Measurements from ENCODE around the gene FAM3A. TPM values are rescaled to one million over a fixed set of nuclear protein-coding genes. Genes with fewer than 3 reads are reported as not detected.

FAM3A gene
- total and polyA plus RNA-seq, 2 of the 8 experiments (the other 6 are each of a cell fraction or from before 2014, with no cell fraction given), result 16.2 to 18.6 TPM

DNA sequence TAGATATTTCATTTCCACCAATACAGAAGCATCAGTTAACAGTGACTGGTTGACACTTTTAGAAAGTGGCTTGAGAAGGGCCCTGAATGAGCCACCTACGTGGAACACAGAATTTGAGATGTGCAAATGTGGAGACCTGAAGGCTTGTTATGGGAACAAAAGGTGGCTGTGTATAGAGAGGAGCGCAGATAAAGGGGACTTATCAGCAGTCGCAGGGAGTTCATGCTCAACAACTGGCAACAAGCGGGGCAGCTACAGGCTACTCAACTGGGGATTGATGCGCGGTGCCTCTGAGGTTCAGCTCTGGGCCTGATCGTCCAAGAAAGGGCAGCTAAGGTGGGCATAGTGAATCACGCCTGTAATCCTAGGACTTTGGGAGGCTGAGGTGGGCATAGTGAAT lies 3.4 kb upstream of the FAM3A start:
- H3K23ac ChIP-seq (ENCODE audit: insufficient read length), result no peak overlapping the region
- no peaks in the 10 kb centered on the region for H3K79me2 ChIP-seq (ENCODE audit: control insufficient read depth in 1 of 2, insufficient read depth in 2 of 2, low read length in 2 of 2)
- no peak overlapping the region for H4K5ac ChIP-seq (ENCODE audit: insufficient read length, low read depth, low read length)
- H3K27me3 ChIP-seq (replicated peaks in 1 of 4; ENCODE audit: control insufficient read depth in 3 of 4, extremely low read depth in 1 of 4, insufficient read depth in 3 of 4, low read length in 3 of 4), result peaks cover 0 to 5% (median 0%) of the 10 kb centered on the region in 4 experiments; a peak in 3 of 7 replicates
- H3K23me2 ChIP-seq (ENCODE audit: low read depth, low read length), result peaks cover 9% of the 10 kb centered on the region
- H3K18ac ChIP-seq (ENCODE audit: extremely low read depth, low read length), result no peak overlapping the region
- no peak overlapping the region for H2AFZ ChIP-seq (ENCODE audit: low read length)
- H3K36me3 ChIP-seq (ENCODE audit: control insufficient read depth in 2 of 4, insufficient read depth in 4 of 4, low read length in 3 of 4), result no peaks in the 10 kb centered on the region
- POLR2A ChIA-PET (ENCODE audit: partially characterized antibody), result interaction anchor here (1.0 kb wide), 1 partner anchor 122 kb away, joined by 3 read pairs; no protein-coding TSS in a partner anchor
- 91% methylated on average over 6 of the region's 8 CpGs; no CpG with 5 or more reads in 1 of the 2 experiments for WGBS, 2 experiments (ENCODE audit: extremely low coverage in 1 of 2, insufficient coverage in 1 of 2, insufficient read length in 1 of 2, insufficient replicate concordance in 2 of 2, low coverage in 1 of 2, low lambda C conversion rate in 2 of 2, missing lambda C conversion rate in 1 of 2)
- no peak overlapping the region for H3K56ac ChIP-seq (replicated peaks; ENCODE audit: insufficient read length, low read depth, low read length)
- no peak for FAIRE-seq
- H3K4me1 ChIP-seq (replicated peaks in 1 of 4; ENCODE audit: control insufficient read depth in 3 of 4, insufficient read depth in 4 of 4, low read length in 3 of 4), result peaks cover 1 to 10% (median 7%) of the 10 kb centered on the region in 4 experiments; a peak in 6 of 7 replicates
- H3K9me3 ChIP-seq (ENCODE audit: insufficient read depth in 2 of 2, low read depth in 1 of 2, low read length in 1 of 2), result no peaks in the 10 kb centered on the region
- no peak overlapping the region for H3K9ac ChIP-seq (replicated peaks in 1 of 4; ENCODE audit: extremely low read depth in 1 of 4, low read depth in 3 of 4, low read length in 3 of 4)
- no peak overlapping the region for H2BK20ac ChIP-seq (ENCODE audit: low read length)
- H2BK5ac ChIP-seq (ENCODE audit: low read depth, low read length), result no peak overlapping the region
- no peak overlapping the region for H3K4me2 ChIP-seq (ENCODE audit: insufficient read depth in 1 of 2, low read depth in 2 of 2, low read length in 2 of 2)
- no peaks in the 10 kb centered on the region for H3K79me1 ChIP-seq (ENCODE audit: low read depth, low read length)
- TF ChIP-seq, protein P1, sequence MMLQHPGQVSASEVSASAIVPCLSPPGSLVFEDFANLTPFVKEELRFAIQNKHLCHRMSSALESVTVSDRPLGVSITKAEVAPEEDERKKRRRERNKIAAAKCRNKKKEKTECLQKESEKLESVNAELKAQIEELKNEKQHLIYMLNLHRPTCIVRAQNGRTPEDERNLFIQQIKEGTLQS (IDR thresholded peaks at IDR 0.05; ENCODE audit: insufficient read depth, low read depth, low read length), result no peak
- H3K27ac ChIP-seq (ENCODE audit: low read depth, low read length), result no peak overlapping the region
- H4K20me1 ChIP-seq (replicated peaks in 1 of 2; ENCODE audit: control insufficient read depth in 1 of 2, insufficient read depth in 2 of 2, low read length in 2 of 2), result no peaks in the 10 kb centered on the region
- no peak overlapping the region for H3K4ac ChIP-seq (replicated peaks; ENCODE audit: insufficient read length, low read depth, low read length)
- H2BK12ac ChIP-seq (ENCODE audit: low read depth, low read length), result no peak overlapping the region
- H2BK15ac ChIP-seq (ENCODE audit: low read length), result no peak overlapping the region
- CTCF ChIA-PET (ENCODE audit: partially characterized antibody), result interaction anchor here (1.9 kb wide), 1 partner anchor 14 kb away, joined by 5 read pairs; no protein-coding TSS in a partner anchor
- H2AK5ac ChIP-seq (ENCODE audit: low read depth, low read length), result no peak overlapping the region
- no peak overlapping the region for H4K8ac ChIP-seq (ENCODE audit: extremely low read depth, insufficient read depth, low read length)
- no peak overlapping the region for H2BK120ac ChIP-seq (replicated peaks; ENCODE audit: low read depth, low read length)
- H3K14ac ChIP-seq (ENCODE audit: insufficient read length), result no peak overlapping the region
- no peak for DNase-seq (ENCODE audit: low read depth in 1 of 2, low spot score in 2 of 2)
- H4K91ac ChIP-seq (replicated peaks; ENCODE audit: insufficient read length, low read length), result no peak overlapping the region
- H3K4me3 ChIP-seq (ENCODE audit: extremely low read depth in 1 of 4, insufficient read depth in 2 of 4, low read depth in 3 of 4, low read length in 4 of 4), result no peak overlapping the region

Measured in H1 (cell line).